T-helper 2 cell treated with Interferon-gamma antibody and Interleukin-4, amounts not matched to agents 100 ng/mL and 5 ng/mL, for 36 hours (primary cell): ENCODE results near the gene SPARC. TPM values are rescaled to one million over a fixed set of nuclear protein-coding genes. Genes with fewer than 3 reads are reported as not detected.

Experiments used
- intact Hi-C: fragments of 100-400 bp; cut with micrococcal nuclease; formaldehyde crosslinking; loops from one replicate; pipeline ENCODE4 v1.15.1; 2023
- total RNA-seq: library from RNA; stranded (reverse); gene quantifications from 2 replicates; pipeline ENCODE4 v1.2.3, GENCODE V29; 2022

Gene SPARC
- total RNA-seq, 1 donor from 2014 or later = not detected

DNA sequence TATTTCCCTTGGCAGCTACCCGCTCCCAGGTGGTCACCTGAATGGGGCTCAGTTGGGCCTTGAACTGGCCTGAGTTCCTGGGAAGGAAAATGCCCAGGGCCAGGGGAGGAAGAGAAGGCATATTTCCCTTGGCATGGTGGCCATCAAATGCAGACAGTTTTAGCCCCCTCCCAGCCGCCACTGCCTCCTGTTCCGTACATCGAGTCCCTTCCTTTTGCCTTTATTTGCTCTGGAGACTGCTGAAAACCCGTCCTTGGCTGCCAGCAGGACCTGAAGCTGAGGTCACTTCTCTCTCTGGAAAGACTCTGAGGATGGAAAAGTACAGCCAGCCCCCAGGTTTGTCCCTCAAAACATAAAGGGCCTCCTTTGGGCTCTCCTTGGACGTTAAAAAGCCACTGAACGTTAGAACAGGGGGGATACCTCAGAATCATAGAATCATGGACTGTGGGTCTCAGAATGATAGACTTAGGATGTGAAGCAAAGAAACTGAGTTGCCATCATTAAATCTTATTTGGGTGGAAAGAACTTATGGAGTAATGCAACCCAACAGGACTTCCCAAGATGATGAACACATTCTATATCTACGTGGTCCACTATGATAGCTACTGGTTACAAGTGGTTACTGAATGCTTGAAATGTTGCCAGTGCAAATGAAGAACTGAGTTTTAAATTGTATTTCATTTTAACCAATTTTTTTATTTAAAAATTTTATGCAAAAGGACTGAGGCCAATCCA lies 7.1 kb downstream of the SPARC start:
- intact Hi-C loops = no loop called here

DNA sequence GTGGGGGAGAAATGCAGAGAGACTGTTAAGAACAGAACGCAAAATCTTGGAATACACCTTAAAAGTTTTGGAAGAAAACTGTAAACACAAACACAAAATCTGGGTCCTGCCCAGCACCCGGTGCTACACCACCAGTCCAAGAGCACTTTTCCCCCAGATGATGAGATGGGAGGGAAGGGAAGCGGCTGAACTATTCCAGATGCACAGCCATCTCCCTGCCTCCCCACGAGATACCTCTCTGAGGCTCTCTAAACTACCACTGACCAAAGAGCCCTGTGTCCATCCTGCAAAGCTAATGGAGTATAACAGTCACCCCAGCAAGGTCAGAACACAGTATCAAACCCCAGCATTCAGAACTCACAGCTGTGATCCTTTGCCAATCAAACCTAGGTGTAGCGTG lies 8.0 kb downstream of the SPARC start:
- intact Hi-C loops = no loop called here

DNA sequence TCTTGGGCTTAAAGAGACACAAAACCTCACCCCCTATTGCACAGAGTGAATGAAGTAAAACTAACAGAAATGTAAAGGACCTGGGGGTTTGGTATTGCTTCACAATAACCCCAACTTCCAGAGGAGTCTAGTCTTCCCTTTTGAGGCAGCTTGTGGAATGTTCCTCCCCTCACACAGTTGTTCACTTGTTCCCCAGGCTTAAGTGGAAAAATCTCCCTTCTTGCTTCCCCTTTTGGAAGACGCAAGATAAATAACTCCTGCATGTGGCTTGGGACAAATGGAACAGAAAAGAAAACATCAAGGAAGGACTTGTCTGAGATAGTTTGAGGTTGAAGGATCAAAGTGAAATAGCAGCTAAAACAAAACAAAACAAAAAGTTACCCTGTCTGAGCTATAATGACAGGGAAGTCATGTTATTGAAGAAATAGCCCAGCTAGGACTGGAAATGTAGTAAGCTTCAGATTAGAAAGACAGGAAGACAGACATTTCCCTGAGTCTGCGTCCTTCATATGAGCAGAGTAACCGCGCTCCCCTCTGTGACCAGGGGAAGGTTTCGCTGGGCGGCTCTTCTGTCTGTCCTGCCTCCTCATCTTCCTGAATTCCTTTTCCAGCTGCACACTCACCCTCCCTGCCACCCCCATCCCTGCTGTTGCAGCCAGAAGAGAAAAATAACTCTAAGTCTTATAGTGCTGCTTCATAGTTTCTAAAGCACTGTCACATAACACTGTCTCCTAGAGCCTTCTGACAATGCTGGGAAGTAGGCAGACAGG lies 8.8 kb downstream of the SPARC start:
- intact Hi-C loops = no loop called here

DNA sequence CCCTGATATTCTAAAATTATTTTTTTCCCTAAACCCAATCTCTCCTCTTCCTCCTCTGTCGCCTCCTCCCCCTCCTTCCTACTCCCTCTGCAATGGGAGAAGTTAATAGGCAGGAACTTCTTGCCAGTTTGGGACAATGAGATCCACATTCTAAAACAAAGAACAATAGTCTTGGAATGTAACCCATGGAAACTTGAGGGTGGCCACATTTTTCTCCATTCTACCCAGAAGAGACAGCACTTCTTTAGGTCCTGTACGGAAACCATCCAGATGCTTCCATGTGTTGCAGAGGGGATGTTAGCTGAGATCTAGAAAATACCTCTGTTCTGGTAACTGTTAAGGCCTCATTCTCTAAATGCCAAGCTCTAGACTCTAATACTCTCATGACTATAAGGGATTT lies 10.0 kb downstream of the SPARC start:
- intact Hi-C loops = no loop called here

DNA sequence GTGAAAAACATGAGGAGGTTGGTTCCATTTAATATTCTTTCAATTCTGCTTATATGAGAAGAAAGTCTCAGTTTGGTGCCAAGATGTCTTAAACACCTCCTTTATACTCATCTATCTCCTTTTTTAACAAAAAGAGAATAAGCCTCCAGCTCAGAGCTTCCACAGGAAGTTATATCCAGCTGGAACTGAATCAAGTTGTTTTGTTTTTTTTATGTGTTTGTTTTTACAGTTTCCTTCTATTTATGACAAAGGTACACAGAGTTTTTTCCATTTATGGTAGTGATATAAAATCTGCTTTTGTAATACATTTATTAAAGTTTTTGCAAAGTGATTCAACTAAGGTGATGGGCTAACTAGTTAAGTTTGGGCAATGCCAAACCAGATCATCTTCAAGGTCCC lies 10.4 kb downstream of the SPARC start:
- intact Hi-C loops = no loop called here

DNA sequence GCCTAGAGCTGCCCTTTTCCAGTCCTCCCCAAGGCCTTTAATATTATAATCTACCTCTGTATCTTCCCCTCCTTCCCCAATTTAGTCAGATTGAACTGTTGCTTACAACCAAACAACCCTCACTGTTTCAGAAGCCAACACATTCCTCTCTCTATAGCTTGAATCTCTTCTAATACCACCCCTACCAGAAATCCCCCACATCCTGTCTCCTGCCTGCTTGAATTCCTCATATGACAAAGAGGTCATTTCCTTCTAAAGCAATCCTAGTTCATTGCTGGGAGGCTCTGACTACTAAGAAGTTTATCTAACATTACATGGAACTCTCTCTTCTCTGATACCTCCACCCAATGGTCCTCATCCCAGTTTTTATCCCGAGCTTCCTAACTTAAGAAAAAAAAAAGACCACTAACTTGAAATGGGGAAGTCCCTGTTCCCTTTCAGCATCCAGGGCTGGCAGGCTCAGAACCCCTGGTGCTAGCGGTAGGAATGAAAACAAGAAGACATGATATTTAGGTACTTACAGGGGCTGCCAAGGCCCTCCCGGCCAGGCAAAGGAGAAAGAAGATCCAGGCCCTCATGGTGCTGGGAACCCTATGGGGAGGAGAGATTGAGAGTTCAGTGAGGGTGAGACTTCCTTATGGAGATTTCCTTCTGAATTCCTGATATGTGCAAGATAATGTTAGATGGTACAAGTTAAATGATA lies 11.0 kb downstream of the SPARC start:
- intact Hi-C loops = no loop called here

DNA sequence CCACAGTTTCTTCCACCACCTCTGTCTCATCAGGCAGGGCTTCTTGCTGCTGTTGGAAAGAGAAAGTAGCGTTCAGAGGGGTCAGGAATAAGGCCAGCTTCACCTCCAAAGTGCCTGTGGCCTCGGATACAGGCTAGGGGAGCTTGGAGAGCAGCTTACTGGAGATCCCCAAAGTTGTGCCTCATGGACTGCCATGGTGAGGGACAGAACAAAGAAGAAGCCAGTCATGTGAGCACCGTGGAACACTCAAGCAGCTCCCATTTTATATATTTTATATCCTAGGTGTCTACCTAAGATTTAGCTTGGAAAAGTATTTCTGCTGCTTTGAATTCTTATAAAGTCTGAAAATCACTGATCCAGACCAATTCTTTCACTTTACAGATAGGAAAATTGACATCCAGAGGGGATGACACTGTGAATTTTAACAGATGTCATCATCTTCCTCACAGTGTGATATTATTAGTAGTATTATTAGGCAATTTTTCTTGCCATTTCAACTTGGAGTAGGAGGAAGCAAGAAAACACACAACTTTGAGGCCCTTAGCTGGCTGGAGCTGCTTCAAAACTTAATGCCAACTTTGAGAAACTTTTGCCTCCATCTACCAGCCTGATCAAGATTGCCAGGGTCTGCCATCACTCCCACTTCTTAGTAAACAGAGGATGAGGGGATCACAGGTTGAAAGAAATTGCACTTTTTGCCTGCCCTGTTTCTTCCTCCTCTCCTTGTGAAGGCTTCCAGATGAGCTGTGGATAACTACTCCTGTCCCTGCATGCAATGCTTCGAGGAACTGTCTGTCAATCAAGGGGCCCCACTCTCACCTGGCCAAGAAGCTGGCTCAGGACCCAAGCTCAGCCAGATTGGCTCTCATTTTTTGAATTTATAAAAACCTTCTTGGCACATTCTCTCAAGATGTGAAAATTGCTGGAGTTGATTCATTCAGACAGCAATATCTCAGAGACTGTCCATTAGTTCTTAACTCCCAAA lies 11.8 kb downstream of the SPARC start:
- intact Hi-C loops = no loop called here

DNA sequence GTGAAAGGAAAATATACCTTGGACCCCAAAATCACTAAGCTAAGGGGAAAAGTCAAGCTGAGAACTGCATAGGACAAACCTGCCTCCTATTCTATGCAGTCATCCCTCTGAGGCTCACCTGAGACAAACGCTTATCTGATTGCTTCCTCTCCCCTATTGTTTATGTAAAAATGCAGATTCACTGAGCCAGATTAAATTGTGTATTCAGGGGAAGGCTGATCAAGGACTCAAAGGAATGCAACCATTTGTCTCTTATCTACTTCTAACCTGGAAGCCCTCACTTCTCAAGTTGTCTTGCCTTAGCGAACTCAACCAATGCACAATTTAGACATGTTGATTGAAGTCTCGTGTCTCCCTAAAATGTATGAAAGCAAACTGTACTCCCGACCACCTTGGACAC lies 13.3 kb downstream of the SPARC start:
- intact Hi-C loops = no loop called here

DNA sequence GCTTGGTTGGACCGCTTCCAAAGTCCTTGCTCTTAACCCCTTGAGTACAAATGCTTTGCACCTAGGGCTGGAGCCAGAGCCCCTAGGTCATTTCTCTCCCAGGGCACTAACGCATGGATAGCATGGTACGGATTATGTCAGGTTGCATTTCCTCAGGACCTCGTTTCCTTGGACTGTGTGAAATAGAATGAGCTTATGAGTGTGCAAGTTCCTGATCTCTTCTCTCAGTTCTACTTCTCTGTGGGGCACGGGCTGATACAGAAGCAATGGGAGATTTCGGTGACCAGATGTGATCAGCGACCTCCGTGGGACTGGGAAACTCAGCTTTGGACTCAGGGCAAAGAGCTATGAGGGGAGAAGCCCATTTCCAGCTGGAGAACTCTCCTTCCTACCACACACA lies 14.2 kb downstream of the SPARC start:
- intact Hi-C loops = no loop called here

DNA sequence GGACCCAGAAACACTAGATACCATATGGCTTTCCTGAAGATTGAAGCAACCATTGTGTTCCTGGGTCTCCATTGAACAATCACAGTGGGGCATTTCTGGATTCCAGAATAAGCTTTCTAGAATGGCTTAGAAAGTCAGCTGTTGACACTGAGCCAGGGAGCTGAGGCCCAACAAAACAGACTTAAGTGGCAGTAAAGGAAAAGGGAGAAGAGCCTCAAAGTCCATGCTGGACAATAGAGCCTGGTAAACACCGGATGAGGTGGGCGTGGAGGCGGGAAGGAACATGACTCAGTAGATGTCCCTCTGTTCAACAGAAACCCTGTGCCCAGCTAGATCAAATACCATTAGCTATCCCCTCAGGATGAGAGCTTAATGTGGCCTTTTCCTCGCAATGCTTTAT lies 14.8 kb downstream of the SPARC start:
- intact Hi-C loops = no loop called here

DNA sequence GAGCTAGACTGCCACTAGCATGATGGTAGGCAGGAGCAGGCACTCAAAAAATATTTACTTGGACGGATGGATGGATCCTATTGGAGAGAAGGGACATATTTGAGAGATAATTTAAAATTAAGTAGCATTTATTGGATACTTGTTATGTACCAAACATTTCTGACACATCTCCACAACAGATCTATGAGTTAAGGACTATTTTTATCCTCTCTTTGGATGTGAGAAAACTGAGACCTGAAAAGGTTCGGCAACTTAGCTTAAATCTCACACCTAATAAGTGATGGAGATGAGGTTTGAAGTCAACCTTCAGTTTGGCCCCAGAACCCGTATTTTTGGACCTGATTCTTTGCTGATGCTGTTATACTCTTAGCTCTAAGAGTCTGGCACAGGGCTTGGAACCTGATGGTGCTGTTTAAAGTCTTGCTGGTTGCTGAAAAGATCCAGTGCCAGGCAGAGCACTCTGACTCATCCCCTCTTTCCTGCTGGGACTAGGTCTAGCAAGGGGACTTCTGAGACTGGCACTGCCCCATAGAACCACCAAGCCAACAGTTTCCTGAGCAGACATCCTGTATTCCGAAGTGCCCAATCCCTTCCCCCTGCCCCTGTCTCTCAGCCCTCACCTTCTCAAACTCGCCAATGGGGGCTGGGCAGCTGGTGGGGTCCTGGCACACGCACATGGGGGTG lies 15.6 kb downstream of the SPARC start:
- intact Hi-C loops = no loop called here

DNA sequence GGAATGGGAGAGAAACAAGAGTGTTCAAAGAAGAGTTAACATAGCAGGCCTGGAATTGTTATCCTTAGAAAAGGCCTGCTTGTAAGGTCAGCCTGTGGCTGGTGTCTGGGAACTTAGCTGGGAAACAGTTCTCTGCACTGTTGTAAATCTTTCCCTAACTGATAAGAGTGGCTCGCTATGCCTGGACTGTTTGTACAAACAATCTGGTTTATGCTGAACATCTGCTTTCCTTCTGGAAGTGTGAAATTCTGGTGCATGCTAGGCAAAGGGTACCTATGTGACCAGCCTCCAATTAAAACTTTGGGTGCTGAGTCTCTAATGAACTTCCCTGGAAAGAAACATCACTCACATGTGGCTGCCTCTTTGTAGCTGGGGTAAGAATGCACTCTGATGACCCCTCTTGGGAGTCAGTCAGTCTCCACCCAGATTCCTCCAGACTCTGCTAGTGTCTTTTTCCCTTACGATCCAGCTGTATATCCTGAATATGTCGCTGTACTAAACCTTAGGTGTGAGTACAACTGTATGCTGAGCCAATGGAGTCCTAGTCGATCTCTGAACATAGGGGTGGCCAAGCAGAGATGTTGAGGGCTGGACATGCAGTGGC lies 16.5 kb downstream of the SPARC start:
- intact Hi-C loops = no loop called here

DNA sequence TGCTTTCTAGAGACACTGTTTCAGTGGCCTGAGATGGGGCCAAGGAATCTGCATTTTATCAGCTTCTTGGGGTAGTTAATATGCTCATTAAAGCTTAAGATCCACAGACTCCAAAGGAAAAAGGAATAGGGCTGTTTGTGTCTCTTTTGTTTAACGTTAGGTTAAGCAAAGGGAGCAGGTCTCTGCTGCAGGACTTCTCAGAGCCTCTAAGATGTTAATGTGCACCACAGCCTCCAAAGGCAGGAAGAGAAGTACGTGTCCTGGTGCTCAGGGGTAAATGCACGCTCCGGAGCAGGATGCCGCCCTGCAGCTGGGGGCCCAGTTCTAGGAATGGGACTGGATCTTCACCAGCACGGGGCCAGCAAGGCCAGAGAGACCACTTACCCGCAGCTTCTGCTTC lies 19.6 kb downstream of the SPARC start:
- intact Hi-C loops = no loop called here

DNA sequence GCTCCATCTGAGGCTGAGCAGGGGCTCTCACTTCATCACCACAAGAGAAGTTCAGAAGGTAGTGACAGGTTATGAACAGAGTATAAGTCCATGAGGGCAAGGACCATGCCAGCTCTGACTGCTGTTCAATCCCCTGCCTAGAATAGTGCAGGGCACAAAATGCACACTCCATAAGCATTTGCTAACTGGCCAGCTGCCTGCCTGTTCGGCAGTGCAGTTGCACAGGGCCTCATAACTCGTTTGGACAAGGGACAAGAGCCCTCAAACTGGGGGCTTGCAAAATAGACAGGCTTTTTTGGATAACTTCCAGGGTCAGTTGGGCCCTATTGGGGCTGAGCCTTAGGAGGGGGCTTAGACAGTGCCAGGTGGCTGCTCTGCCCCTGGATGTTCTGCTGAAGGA lies 21.1 kb downstream of the SPARC start:
- intact Hi-C loops = no loop called here

DNA sequence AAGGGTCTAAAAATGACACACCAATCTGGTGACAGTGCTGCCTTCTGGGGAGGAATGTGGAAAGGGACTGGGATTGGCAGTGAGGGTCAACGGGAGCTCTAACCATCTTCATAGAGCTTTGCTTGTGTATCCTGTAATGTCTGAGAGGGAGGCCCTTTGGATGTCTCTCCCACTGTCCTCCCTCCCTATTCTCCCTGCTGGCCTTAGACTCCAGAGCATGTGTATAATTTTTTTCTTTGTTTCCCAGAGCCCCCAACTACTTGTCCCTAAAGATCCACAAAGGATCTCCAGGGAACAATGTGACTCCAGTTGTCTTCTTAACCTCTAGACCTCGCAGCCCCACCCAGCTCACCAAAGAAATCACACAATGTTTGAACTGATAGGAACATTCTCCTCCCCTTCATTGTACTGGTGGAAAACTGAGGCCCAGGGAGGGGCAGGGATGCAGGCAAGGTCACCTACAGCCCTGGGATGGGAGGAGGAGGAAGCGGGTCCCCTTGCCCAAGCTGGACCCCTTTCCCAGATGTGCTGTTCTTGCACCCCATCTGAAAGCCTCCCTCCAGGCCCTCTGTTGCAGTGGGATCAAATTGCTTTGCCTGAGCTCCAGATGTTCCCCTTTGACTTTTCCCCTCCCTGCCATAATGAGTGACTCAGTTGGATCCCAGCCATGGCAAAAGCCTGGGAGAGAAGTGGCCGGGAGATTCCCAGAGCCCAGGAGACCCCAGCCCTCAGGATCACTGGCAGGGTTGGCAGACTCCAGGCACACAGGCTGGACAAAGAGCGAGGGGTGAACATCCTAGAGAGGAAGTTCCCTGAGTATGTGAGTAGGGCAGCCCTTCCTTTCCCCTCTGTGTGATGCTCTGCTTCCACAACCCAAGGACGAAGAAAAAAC lies 21.8 kb downstream of the SPARC start:
- intact Hi-C loops = no loop called here

DNA sequence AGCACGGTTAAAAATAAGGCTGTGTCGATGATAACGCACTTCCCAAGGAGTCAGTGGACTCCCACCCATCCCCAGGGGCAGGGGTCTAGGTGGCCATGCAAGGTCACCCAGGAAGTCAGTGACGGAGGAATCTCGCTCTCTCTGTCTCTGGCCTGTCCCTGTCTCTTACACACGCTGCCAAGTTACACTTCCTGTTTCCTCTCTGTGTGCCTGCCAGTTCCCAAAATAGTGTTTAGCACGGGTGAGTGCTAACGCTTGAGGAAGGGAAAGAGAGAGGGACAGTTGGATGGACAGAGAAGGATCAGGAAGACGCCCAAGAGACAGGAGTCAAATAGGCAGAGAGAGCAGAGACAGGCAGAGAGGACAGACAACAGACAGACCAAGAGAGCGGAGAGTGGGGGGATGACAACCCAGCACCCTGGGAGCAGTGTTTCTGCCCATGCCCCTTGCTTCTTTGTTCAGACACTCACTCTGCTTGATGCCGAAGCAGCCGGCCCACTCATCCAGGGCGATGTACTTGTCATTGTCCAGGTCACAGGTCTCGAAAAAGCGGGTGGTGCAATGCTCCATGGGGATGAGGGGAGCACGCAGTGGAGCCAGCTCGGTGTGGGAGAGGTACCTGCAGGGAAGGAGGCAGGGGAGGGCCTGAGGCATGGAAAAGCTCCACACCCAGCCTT lies 23.0 kb downstream of the SPARC start:
- intact Hi-C loops = no loop called here

DNA sequence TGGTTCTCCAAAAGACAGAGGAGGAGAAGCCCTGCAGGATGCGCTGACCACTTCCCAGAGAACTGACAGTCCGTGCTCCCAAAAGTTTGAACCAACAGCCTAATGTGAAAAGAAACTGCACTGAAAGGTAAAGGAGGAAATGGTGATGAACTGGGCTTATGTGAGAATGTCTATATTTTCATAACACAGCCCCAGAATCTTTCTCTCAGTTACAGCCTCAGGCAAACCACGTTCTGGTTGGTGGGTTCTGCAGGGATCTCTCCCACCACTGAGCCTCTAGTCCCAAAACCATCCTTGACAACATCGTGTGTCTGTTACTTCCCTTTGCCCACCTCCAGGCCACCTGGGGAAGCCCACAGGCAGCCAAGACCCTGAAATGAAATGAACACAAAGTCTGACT lies 23.9 kb downstream of the SPARC start:
- intact Hi-C loops = no loop called here

DNA sequence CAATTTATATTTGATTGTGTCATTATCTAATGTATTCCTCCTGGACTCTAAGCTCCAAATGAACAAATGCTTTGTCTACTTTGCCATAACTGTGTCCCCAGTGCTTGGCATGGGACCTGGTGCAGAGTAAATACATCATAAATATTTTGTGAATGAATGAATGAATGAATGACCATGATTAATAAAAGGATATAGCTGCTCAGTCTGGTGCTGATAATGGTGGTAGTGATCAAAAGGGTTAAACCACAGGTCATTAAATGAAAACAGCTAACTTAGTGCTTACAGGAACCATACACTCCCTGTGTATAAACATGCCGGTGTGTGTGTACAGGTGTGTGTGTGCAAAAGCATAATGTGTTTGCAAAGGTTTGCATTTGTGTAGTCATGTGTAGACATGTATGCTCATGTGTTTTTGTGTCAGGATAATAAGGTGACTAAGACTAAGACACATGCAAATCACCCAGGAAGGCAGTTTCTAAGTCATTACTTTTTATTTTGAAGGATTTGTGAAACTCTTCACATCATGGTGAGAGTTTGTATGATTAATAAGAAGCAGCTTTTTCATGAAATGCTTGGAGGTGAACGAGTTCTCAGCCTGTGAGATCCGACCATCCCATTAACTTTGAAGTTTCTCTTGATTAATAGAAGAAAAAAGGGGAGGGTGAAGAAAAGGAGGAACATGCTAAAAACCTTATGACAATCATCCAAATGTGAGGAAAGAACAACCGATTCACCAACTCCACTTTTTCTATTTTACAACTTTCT lies 24.6 kb downstream of the SPARC start:
- intact Hi-C loops = no loop called here
